Frontal cortex (tissue), 4 donors: ENCODE results near the gene C12orf76. TPM values are rescaled to one million over a fixed set of nuclear protein-coding genes. Genes with fewer than 3 reads are reported as not detected.
"Not testable (repeated sequence)": the region's sequence is repeated elsewhere in the genome, so short reads cannot be mapped to it uniquely, and the experiment has no call there.

Experiments
- DNase-seq, 2 donors: peaks; one replicate each; pipeline ENCODE4 v3.0.0; 2012; ENCODE audit warnings: low spot score in 2 of 2
- FAIRE-seq: peaks from 2 replicates; lab custom pipeline; 2012; peaks lifted over from hg19 to GRCh38; lab: Jason Lieb, UNC
- total RNA-seq: library from RNA; depleted of rRNA; stranded (reverse); fragments of >200 nt; gene quantifications from one replicate; pipeline ENCODE4 v1.2.3, GENCODE V29; 2014
- donor health status: control.
- donor health status: control.
- donor health status: control.

Gene C12orf76
- total RNA-seq, 1 donor from 2014 or later, result 113 TPM

DNA sequence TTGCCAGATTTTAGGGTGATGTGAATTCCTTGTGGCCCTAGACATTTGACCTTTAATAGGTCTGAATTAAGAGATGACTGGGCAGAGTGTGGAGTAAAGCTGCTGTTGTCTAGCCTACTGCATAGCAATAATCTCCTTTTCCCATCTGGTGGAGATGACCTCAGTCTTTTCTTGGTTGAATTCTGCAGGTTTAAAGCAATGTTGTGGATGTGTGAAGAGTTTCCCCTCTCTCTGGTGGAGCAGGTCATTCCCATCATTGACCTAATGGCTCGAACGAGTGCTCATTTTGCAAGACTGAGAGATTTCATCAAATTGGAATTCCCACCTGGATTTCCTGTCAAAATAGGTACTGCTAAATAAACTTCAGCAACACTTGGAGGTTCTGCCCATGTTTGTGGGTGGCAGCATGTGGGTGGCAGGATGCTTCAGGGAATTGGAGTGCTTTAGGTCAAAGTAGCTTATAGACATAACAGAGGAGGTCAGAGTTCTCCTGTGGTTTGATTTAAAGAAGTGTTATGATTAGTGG, 19.0 kb downstream of the C12orf76 start:
- DNase-seq, result no peak
- no peak for FAIRE-seq

DNA sequence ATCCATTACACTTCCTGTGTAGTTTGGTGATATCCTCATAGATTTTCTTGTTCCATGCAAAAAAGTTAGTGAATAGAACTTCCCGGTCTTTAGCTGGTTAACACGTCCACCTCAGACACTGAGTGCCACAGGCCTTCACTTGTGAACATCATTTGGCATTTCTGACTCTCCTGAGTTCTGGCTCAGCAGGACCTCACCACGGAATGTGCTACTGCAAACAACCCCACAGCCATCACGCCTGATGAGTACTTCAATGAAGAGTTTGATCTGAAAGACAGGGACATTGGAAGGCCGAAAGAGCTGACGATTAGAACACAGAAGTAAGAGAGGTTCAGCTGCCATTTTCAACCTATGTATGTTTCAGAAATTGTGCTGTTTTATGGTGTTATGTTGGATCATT, 20.0 kb downstream of the C12orf76 start:
- FAIRE-seq (no peak), DNase-seq (no peak)

DNA sequence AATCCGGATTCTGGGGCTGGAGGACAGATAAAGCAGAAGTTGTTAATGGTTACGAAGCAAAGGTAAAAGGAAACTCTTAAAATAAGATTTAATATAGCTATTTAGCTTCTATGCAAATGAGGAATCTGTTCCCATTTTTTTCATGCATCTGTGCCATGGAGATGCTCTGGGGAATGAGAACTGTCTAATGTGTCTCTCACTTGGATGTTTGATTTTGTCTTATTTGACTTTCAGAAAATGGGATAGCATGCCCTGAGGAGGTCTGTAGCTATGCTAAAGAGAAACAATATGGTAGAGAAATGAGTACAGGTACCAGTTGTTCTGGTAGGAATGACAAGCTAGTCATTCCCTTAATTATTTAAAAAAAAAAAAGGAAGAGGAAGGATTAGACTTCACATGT, 24.3 kb downstream of the C12orf76 start:
- DNase-seq, result no peak

DNA sequence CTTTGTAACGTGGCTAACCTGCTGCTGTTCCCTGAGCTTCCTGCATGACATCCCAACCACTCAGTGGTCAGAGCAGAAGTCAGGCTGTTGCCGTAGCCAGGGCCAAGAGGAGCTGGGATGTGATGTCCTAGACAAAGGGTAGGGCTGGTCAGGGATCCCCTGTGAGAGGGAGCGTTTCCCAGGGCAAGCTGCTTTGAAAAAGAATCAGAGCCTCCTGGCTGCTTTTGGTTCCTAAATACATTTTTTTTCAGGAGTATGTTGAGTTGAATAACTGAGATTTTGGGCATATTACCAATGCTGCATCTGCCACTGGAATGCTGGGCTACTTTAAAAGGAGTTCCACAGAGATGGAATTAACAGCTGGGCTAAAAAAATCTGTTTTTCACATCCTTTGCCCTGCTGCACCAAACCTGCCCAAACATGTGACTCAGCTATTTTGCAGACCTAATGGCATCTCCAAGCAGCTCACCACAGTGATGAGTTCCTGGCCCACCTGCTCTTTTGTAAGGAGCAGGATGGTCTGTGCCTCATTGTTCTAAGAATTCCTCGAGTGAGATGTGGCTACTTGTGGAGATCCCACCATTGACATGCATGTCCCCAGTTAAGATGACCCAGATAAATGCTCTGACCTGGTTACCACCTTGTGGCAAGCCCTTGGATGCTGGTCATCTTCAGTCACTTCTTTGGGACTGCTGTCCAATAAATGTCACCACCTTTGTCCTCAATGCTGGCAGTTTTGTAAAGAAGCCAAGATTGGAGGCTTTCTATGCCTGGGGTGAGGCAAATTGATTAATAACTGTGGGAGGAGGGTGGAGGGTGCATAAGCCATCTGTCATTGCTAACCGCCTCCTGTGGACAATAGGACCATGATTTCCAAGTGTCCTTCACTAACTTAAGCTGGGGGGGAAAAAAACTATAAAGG, 25.0 kb downstream of the C12orf76 start:
- FAIRE-seq, result no peak
- DNase-seq, result no peak

More for the DNA sequence above, 24.3 kb downstream of the C12orf76 start:
- FAIRE-seq, result no peak

DNA sequence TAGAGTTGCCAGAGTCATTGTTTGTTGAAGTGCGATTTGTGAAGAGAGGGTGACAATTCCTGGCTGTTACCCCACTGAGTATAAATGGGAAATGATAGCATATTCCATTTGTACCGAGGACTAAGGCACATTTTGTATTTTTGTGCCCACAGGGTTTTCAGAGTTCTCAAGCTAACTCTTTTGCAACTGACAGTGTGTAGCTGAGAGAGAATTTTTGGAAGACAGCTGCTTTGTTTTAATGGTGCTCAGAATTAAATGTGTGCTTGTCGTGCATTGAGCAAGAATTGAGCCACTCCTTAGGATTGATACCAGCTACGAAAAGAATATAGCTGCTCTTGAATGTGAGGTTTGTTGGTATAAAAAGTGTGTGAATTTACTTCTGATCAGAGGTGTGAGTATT, 27.4 kb downstream of the C12orf76 start:
- no peak for FAIRE-seq
- DNase-seq, result no peak

DNA sequence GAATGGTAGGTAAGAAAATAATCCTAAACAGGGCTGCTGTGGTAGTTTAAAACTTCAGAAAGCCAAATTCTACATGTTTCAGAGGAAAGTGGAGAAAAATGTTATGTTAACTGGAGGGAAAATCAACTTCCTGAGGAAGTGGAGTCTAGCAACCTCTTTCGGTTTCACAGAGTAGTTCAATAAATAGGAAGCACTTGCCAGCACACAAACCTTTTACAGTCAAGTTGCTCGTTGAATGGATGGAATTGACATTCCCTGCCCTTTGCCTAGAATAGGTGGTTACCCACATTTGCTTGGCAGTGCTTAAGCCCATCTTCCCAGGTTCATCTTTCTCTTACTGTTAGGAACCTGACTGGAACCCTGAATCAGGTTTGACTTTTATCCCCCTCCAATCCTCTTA, 33.2 kb downstream of the C12orf76 start:
- FAIRE-seq (no peak), DNase-seq (no peak)

DNA sequence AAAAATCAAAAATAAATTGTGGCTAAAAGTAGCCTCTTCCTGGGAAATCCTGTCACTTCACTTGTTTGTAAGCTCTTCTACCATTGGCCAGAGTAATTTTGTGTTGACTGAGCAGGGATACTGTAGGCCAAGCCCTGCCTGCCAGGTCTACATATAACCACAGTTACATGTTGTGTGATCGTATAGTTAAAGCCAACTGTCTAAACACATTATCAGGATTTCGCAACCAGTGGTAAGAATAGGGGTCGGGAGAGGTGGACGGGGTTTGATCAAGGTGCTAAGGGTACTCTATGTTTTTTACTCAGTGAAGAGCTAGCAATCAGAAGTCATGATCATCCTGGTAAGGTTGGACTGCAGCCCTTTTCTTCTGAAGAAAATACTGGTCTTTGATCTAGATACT, 35.7 kb downstream of the C12orf76 start:
- FAIRE-seq, result no peak
- DNase-seq, result no peak

DNA sequence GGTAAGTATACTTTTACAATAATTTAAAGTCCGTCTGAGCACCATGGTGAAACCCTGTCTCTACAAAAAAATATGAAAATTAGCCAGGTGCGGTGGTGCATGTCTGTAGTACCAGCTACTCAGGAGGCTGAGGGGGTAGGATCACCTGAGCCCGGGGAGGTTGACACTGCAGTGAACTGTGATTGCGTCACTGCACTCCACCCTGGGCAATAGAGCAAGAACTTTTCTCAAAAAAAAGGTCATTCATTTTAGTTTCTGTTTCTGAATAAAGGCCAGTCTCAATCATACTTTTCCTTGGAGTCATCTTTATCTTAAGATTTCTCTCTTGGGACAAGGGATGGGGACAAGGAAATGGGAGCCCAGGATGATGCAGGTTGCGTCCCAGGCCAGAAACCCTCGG, 36.2 kb downstream of the C12orf76 start:
- FAIRE-seq (no peak), DNase-seq (no peak)

DNA sequence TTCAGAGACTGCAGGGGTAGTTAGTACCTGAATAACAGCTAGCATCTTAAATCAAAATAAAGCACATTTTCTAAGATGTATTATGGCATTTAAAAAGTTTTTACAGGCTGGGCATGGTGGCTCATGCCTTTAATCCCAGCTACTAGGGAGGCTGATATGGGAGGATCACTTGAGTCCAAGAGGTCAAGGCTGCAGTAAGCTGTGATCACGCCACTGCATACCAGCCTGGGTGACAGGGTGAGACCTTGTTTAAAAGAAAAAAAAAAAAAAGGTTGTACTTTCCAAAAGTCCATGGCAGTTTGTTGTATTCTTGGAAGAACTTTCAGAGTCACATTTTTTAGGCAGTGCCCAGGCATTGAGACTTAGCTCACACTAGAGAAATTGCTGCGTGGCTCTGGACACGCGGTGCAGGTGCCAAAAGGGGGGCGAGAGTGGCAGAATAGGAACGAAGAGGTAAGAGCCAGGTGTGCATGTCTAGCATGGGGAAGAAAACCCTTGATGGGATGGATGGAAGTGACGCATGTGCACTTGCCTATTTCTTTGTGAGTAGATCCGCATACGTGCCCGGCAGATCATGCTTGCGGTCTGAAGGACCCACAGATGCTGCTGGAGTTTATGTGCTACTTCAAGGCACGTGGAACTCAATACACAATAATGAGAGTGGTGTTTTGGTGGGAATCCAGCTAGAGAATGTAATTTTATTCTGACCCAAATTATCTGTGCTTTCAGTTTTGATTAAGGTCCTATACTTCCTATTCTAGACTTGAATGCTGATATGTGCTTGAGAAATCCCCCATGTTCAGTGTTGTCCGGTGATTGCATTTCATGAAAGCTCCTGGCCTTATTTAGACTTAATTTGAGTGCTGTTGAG, 37.2 kb downstream of the C12orf76 start:
- no peak for FAIRE-seq

DNA sequence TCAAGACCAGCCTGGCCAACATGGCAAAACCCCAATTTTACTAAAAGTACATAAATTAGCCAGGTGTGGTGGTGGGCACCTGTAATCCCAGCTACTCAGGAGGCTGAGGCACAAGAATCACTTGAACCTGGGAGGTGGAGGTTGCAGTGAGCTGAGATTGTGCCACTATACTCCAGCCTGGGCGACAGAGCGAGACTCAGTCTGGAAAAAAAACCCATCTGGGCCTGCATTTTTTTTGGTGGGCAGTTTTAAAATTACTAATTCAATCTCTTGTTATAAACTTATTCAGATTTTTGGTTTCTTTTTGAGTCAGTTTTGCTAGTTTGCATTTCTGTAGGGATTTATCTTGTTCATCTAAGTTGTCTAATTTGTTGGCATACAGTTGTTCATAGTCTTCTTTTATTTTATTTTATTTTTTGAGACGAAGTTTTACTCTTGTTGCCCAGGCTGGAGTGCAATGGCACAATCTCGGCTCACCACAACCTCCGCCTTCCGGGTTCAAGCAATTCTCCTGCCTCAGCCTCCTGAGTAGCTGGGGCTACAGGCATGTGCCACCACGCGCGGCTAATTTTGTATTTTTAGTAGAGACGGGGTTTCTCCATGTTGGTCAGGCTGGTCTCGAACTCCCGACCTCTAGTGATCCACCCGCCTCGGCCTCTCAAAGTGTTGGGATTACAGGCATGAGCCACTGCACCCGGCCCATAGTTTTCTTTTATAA, 39.5 kb downstream of the C12orf76 start:
- not testable (repeated sequence) for DNase-seq, FAIRE-seq

More for the DNA sequence above, 37.2 kb downstream of the C12orf76 start:
- no peak for DNase-seq

DNA sequence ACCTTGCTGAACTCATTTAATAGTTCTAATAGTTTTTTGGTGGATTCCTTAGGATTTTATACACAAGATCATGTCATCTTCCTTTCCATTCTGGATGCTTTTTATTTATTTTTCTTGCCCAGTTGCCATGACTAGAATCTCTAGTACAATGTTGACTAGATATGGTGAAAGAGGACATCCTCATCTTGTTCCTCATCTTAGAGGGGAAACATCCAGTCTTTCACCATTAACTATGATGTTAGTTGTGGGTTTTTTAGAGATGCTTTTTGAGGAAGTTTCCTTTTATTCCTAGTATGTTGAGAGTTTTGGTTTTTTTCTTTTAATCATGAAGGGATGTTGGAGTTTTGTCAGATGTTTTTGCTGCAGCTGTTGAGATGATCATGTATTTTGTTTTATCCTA, 40.4 kb downstream of the C12orf76 start:
- DNase-seq (no peak), FAIRE-seq (no peak)

DNA sequence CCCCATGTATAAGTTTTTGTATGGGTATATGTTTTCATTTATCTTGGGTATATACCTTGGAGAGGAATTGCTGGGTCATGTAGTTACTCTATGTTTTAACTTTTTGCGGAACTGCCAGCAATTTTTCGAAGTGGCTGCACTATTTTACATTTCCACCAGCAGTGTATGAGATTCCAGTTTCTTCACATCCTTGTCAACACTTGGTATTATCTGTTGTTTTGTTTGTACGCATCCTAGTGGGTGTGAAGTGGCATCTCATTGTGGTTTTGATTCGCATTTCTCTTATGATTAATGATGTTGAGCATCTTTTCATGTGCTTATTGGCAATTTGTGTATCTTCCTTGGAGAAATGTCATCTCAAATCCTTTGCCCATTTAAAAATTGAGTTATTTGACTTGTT, 42.2 kb downstream of the C12orf76 start:
- no peak for DNase-seq
- FAIRE-seq, result no peak

DNA sequence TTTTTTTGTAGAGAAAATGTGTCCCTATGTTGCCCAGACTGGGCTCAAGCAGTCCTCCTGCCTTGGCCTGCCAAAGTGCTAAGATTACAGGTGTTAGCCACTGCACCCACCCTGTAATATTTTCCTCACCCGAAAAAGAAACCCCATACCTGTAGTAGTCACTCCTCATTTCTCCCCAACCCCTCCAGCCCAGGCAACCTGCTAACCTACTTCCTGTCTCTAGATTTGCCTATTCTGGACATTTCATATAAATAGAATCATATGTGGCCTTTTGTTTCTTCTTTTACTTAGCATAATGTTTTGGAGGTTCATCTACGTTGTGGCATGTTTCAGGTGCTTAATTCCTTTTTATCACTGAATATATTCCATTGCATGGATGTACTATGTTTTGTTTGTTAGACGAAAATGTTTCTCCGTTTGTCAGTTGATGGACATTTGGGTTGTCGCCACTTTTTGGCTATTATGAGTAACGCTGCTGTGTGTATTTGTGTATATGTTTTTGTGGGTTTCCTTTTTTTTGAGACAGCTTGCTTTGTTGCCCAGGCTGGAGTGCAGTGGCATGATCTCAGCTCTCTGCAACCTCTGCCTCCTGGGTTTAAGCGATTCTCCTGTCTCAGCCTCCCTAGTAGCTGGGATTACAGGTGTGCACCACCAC, 42.9 kb downstream of the C12orf76 start:
- FAIRE-seq (no peak), DNase-seq (no peak)

DNA sequence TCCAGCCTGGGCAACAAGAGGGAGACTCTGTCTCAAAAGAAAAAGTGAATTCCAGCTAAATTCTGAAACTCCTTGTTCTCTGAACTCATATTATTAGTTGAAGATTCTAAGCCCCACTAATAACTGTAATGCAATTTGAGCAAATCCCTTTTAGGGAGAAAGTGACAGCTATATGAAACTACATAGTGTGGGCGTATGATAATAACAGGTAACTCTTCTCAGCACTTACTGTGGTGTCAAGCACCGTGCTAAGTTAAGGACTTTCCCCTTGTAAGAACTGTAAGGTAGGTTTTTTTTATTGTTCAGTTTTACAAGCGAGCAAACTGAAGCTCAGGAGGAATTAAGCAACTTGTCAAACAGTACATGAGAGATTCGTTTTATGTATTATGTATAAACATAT, 43.7 kb downstream of the C12orf76 start:
- FAIRE-seq, result no peak
- no peak for DNase-seq

DNA sequence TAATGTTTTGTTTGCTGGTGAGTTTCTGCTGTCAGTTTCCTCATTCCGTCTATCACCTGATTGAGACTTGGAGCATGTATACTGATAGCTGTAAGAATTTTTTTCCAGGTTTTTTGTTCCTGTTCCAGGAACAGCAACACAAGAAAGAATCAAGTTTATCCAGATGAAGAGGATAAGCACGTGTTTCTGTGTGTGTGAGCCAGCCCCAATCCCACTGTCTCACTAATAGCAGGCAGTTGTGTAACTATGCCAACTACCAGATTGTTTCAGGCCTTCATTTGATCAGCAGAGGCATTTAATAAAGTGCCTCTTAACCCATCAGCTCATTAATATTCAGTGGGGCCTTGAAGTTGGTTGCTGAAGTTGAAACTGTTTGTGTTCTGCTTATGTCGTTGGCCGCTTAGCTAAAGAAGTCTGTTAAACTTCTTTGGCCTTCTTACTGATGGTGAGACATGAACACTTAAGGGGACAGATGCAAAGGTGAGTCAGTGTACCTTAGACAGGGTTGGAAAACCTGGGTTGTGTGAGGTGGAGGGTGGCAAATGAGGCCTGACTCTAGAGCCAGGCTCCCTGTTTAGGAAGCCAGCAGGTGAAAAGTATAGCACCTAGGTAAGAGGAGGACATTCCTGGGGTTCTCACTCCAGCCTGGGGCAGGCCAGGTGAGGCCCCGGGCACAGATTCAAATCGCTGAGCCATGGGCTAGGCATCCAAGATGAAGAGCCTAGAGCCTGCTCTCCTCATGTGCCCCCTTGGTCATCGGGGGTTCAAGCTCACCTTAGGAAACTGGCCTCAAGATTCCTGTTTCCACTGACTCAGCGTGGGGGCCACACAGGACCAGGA, 45.4 kb downstream of the C12orf76 start:
- DNase-seq (no peak), FAIRE-seq (no peak)

DNA sequence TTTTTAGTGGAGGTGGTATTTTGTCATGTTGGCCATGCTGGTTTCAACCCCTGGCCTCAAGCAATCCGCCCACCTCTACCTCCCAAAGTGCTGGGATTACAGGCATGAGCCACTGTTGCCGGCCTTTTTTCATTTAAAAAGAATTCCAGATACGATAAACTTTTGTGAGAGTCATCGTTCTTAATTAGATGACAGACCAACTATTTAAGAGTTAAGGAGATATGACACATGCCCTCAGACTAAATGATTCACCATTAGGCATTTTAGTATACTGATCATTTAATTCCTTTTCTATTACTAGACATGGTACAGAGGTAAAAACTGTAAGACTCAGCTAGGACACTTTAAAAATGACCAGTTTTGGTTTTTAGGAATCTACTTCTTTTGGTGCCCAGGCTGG, 46.7 kb downstream of the C12orf76 start:
- FAIRE-seq, result no peak
- DNase-seq, result no peak

DNA sequence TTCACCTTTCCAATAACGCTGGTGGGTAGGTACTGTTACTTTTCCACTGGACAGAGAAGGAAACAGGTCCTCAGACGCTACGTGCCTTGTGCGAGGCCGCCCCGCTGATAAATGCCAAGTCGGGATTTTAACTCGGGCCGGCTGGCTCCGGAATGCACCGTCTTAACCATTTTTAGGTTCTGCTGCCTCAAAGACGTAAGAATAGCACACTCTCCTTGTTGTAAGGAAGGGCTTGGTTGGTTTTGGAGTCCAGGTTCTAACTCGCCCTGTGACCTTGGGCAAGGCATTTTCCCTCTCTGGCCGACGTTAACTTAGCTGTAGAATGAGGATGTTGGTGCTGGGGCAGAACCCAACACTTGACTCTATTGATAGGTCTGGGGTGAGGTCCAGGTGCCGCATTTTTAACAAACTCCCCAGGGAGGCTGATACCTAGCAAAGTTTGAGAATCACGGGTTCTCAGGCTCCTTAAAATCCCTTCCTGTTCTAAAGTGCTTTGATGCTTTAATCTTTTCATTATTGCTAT, 48.3 kb downstream of the C12orf76 start:
- FAIRE-seq (no peak), DNase-seq (no peak)

DNA sequence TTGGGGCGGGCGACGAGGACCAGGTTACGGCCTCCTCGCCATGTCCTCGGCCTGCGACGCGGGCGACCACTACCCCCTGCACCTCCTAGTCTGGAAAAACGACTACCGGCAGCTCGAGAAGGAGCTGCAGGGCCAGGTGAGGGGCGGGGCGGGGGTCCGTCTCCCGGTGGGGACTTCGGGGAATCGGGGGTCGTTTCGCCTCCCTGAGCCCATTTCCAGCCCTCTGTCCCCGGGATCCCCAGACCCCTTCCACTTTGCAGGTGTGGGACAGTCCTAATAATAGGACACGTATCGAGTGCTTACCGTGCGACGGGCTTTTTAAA, 48.7 kb downstream of the C12orf76 start:
- FAIRE-seq (no peak), DNase-seq (no peak)
